ENCODE measurements around the gene LRBA. TPM values are rescaled to one million over a fixed set of nuclear protein-coding genes. Genes with fewer than 3 reads are reported as not detected.
A peak's percentile ranks its signal among the peaks of the same experiment; 100 is the strongest.

LRBA gene
- polyA plus RNA-seq, 2 of the 4 experiments (the other 2 are of a cell fraction): 10.7 to 25.1 TPM

- CTCF ChIA-PET: interaction anchor here (0.5 to 1.3 kb wide), 2 partner anchors 12 to 283 kb away, joined by 3 read pairs; no protein-coding TSS in a partner anchor
- FAIRE-seq (no peak), ATAC-seq (no peak), DNase-seq (ENCODE audit: low read depth in 1 of 2, low spot score in 1 of 2) (no peak)
- H3K4me1 ChIP-seq: 0 out of 3 replicates have a peak, but pooled peaks cover 4% of the 10 kb centered on the region
- H3K4me2 ChIP-seq: no peak overlapping the region
- no peaks in the 10 kb centered on the region for H3K9me3 ChIP-seq
- H3K27ac ChIP-seq: no peak overlapping the region
- H3K4me3 ChIP-seq: no peak overlapping the region
- POLR2A ChIA-PET: no interaction called here
- WGBS (ENCODE audit: missing lambda C conversion rate): 77% methylated on average over 6 of the region's 6 CpGs
- TF ChIP-seq KDM5A (IDR thresholded peaks at IDR 0.05): no peak
- no peak for TF ChIP-seq POLR2A (IDR thresholded peaks at IDR 0.05; ENCODE audit: low read length)
- TF ChIP-seq, protein P1, sequence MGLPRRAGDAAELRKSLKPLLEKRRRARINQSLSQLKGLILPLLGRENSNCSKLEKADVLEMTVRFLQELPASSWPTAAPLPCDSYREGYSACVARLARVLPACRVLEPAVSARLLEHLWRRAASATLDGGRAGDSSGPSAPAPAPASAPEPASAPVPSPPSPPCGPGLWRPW (IDR thresholded peaks at IDR 0.05): no peak
- TF ChIP-seq CHD2 (IDR thresholded peaks at IDR 0.05; ENCODE audit: low read length, partially characterized antibody): no peak
- TF ChIP-seq ZNF302 (CRISPR knock-in tag; IDR thresholded peaks at IDR 0.05): no peak
- TF ChIP-seq ZSCAN20 (CRISPR knock-in tag; IDR thresholded peaks at IDR 0.05): no peak
Measured at GRCh38 chr4:150286656-150287055, 728.4 kb downstream of the LRBA start.

DNA sequence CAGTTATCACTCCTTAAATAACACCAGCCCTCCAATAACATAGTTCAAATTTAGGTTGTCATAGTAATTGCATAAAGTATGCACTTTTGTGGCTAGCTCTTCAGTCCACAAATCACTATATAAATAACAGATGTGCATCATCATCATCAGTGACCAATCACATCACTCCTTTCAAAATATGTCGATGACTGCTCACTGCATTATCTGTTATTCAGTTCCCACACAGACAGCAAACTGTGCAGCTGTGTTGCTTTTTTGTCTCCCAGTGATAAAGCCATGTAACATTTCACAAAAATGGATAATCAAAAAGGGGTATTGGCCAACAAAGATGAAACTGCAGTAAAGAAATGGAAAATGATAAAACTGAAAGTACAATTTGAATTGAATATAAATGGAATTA lies 731.4 kb downstream of the LRBA start:
- H3K9me3 ChIP-seq: no peaks in the 10 kb centered on the region
- peaks cover 9% of the 10 kb centered on the region; the same call in 2 of the 3 replicates for H3K4me1 ChIP-seq
- FAIRE-seq (no peak), ATAC-seq (peak; percentile 34 to 73; a peak in 4 of 6 replicates), DNase-seq (ENCODE audit: low read depth in 1 of 2, low spot score in 1 of 2) (peak in 1 of 2 experiments; percentile 16)
- H3K27ac ChIP-seq: no peak overlapping the region
- CTCF ChIA-PET: interaction anchor here (0.9 to 1.6 kb wide), 4 partner anchors 11 to 583 kb away, joined by 3 to 4 read pairs (median 3); no protein-coding TSS in a partner anchor
- no peak overlapping the region for H3K4me2 ChIP-seq
- WGBS (ENCODE audit: missing lambda C conversion rate): 44% methylated on average over 1 of the region's 1 CpG
- POLR2A ChIA-PET: no interaction called here
- H3K4me3 ChIP-seq: no peak overlapping the region
- TF ChIP-seq POLR2AphosphoS2 (conservative IDR thresholded peaks at IDR 0.05; ENCODE audit: low read length): no peak
- TF ChIP-seq TFCP2L1 (CRISPR knock-in tag; IDR thresholded peaks at IDR 0.05): no peak

DNA sequence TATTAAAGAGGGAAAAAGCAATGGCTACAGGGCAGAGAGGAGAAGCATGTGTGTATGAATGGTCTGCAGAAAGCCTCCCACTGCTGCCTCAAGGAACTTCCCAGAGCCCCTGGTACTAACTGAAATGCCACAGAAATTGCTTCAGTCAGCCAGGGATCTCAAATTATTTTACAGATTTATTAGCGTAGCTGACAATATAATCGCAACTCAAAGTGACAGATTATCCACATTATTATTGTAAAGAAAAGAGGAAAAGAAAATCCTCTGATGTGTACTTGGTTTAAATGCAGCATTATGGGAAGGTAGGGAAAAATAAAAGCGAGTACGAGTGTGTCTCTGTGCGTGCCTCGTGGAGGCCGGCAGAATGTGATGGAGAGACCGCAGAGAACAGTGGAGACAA lies 734.1 kb downstream of the LRBA start:
- ChIA-PET POLR2A (no interaction called here), CTCF (interaction anchor here (1.4 kb wide), 1 partner anchor 38 kb away, joined by 4 read pairs; no protein-coding TSS in a partner anchor)
- H3K4me3 ChIP-seq: no peak overlapping the region
- FAIRE-seq: no peak
- peak overlapping the region in 1 of 2 experiments; percentile 42; a peak in 1 of 6 replicates for H3K27ac ChIP-seq
- no peaks in the 10 kb centered on the region for H3K9me3 ChIP-seq
- DNase-seq (ENCODE audit: low read depth in 1 of 2, low spot score in 1 of 2): no peak
- ATAC-seq: no peak
- H3K4me2 ChIP-seq: no peak overlapping the region
- 97% methylated on average over 8 of the region's 8 CpGs for WGBS (ENCODE audit: missing lambda C conversion rate)
- peaks cover 9% of the 10 kb centered on the region; the same call in 2 of the 3 replicates for H3K4me1 ChIP-seq
- no peak for TF ChIP-seq MAFK (IDR thresholded peaks at IDR 0.05; ENCODE audit: partially characterized antibody)
- no peak for TF ChIP-seq NFE2L2 (conservative IDR thresholded peaks at IDR 0.05; ENCODE audit: low read length)
- no peak for TF ChIP-seq FOSB (CRISPR knock-in tag; IDR thresholded peaks at IDR 0.05)
- no peak for TF ChIP-seq PBX3 (IDR thresholded peaks at IDR 0.05)
- TF ChIP-seq JUNB (IDR thresholded peaks at IDR 0.05): no peak

DNA sequence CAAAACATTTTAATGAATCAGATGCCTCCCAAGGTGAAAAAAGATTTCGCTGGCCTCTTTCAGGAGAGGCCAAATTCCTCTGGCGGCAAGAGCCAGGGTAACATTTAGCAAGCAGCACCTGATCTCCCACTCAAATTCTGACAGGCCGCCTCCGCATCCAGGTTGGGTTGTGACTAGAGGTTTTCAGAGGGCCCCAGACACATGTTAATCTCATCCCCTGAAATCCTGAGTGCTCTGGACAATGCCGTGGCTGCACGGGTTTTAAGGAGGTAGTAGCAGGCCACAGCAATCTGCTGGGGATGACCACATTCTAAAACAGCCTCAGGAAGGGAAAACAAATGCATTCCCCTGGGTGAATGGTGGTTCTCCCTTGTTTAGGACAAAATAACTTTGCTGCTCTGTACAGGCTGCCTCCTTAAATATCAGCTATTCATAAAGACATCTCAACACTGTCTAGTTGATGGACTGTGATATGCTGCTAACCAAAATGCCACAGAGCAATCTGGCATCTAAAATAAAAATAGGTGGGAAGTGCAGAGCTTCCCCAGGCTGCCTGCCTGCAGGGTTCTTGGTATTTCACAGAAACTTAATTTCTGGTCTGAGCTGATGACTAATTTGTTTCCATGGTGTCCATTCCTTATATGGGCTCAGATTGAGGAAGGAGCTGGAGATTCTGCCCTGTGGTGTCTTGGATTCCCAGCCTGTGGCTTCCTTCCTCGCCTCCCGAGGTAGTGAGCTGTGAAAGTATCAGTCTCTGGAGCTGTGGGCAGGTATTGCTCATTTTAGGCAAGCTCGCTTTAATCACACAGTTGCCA lies 734.8 kb downstream of the LRBA start:
- ATAC-seq (peak; percentile 39 to 51; a peak in 4 of 6 replicates), DNase-seq (ENCODE audit: low read depth in 1 of 2, low spot score in 1 of 2) (no peak), FAIRE-seq (no peak)
- Histone ChIP-seq H3K9me3 (no peaks in the 10 kb centered on the region), H3K4me2 (no peak overlapping the region), H3K4me3 (no peak overlapping the region), H3K4me1 (peaks cover 9% of the 10 kb centered on the region; the same call in 2 of the 3 replicates), H3K27ac (peak overlapping the region in 1 of 2 experiments; percentile 42; a peak in 1 of 6 replicates)
- WGBS (ENCODE audit: missing lambda C conversion rate): 82% methylated on average over 9 of the region's 9 CpGs
- POLR2A ChIA-PET: no interaction called here
- TF ChIP-seq ESRRA (IDR thresholded peaks at IDR 0.05; ENCODE audit: borderline replicate concordance, low read length): no peak
- no peak for TF ChIP-seq RFX5 (IDR thresholded peaks at IDR 0.05)
- no peak for TF ChIP-seq JUN (IDR thresholded peaks at IDR 0.05)
- no peak for TF ChIP-seq KDM5A (IDR thresholded peaks at IDR 0.05)
- no peak for TF ChIP-seq KDM1A (IDR thresholded peaks at IDR 0.05; ENCODE audit: low read depth)
- no peak for TF ChIP-seq ZC3H11A (IDR thresholded peaks at IDR 0.05)
- no peak for TF ChIP-seq FOXS1 (CRISPR knock-in tag; IDR thresholded peaks at IDR 0.05)
- no peak for TF ChIP-seq ATOH8 (CRISPR knock-in tag; IDR thresholded peaks at IDR 0.05; ENCODE audit: low read depth)
- TF ChIP-seq TP53 (CRISPR knock-in tag; IDR thresholded peaks at IDR 0.05): no peak
- no peak for TF ChIP-seq BHLHE40 (IDR thresholded peaks at IDR 0.05; ENCODE audit: low read depth, low read length)
- CTCF ChIA-PET: interaction anchor here (1.2 to 1.4 kb wide), 2 partner anchors 18 to 37 kb away, joined by 3 read pairs; no protein-coding TSS in a partner anchor

All from A549 (cell line).